GM12864 (cell line): Measurements from ENCODE around the gene SLC16A3.

Experiments
- DNase-seq: peaks from one replicate; pipeline ENCODE4 v3.0.0-alpha.2; 2011; ENCODE audit warnings: low read depth
- H3K4me3 ChIP-seq: 2 replicates; pipeline ENCODE4 v1.5.1; 2011; ENCODE audit warnings: mild to moderate bottlenecking, low read depth, low read length, control low read depth
- CTCF ChIP-seq: IDR thresholded peaks from 2 replicates; pipeline ENCODE4 v1.5.1; 2011; ENCODE audit warnings: low read depth, mild to moderate bottlenecking, moderate library complexity, low read length, control low read depth, inconsistent platforms; ENCODE audit errors: missing control alignments

Gene SLC16A3

GRCh38 chr17:82219083-82219482, 9.8 kb upstream of the SLC16A3 start:
- no peak for DNase-seq
- no peak for TF ChIP-seq CTCF
- no peak overlapping the region for H3K4me3 ChIP-seq

- DNase-seq = no peak
- TF ChIP-seq CTCF = no peak
- no peak overlapping the region for H3K4me3 ChIP-seq
Measured at GRCh38 chr17:82219753-82220709, 8.8 kb upstream of the SLC16A3 start.

GRCh38 chr17:82221341-82221902, 7.4 kb upstream of the SLC16A3 start:
- no peak for TF ChIP-seq CTCF
- DNase-seq = no peak
- no peak overlapping the region for H3K4me3 ChIP-seq

GRCh38 chr17:82222816-82223215, 6.0 kb upstream of the SLC16A3 start:
- DNase-seq = no peak
- no peak overlapping the region for H3K4me3 ChIP-seq
- no peak for TF ChIP-seq CTCF

- H3K4me3 ChIP-seq = no peak overlapping the region
- no peak for TF ChIP-seq CTCF
- no peak for DNase-seq
Measured at GRCh38 chr17:82223517-82223916, 5.3 kb upstream of the SLC16A3 start.

- TF ChIP-seq CTCF = no peak
- DNase-seq = no peak
- H3K4me3 ChIP-seq = no peak overlapping the region
Measured at GRCh38 chr17:82224666-82225065, 4.2 kb upstream of the SLC16A3 start.
